RKO (cell line): Measurements from ENCODE around the gene D2HGDH.
"Not testable (repeated sequence)": the region's sequence is repeated elsewhere in the genome, so short reads cannot be mapped to it uniquely, and the experiment has no call there.

Experiments used
- DNase-seq: peaks from one replicate; pipeline ENCODE4 v3.0.0-alpha.2; 2016; ENCODE audit warnings: low spot score

Gene D2HGDH

GRCh38 chr2:241794250-241794823 is 59.9 kb downstream of the D2HGDH start:
- DNase-seq: no peak

- DNase-seq: no peak
These were observed 60.9 kb downstream of the D2HGDH start for GRCh38 chr2:241795021-241795999.

- no peak for DNase-seq
These were observed 61.8 kb downstream of the D2HGDH start for GRCh38 chr2:241796209-241796608.

- DNase-seq: no peak
These were observed 62.2 kb downstream of the D2HGDH start for GRCh38 chr2:241796610-241797138.

- DNase-seq: no peak
These were observed 63.1 kb downstream of the D2HGDH start for GRCh38 chr2:241797441-241798080.

GRCh38 chr2:241798081-241798630 is 63.7 kb downstream of the D2HGDH start:
- no peak for DNase-seq

GRCh38 chr2:241798631-241799521 is 64.4 kb downstream of the D2HGDH start:
- DNase-seq: no peak

GRCh38 chr2:241799522-241800197 is 65.2 kb downstream of the D2HGDH start:
- DNase-seq: no peak

- DNase-seq: not testable (repeated sequence)
These were observed 65.9 kb downstream of the D2HGDH start for GRCh38 chr2:241800198-241800903.

- DNase-seq: no peak
These were observed 67.4 kb downstream of the D2HGDH start for GRCh38 chr2:241801611-241802420.

- DNase-seq: no peak
These were observed 68.2 kb downstream of the D2HGDH start for GRCh38 chr2:241802421-241803318.

GRCh38 chr2:241803387-241804325 is 69.2 kb downstream of the D2HGDH start:
- DNase-seq: no peak

GRCh38 chr2:241804326-241805229 is 70.1 kb downstream of the D2HGDH start:
- no peak for DNase-seq

GRCh38 chr2:241806217-241806616 is 71.8 kb downstream of the D2HGDH start:
- DNase-seq: not testable (repeated sequence)

- no peak for DNase-seq
These were observed 73.8 kb downstream of the D2HGDH start for GRCh38 chr2:241808051-241808720.
